Stimulated activated CD8-positive, alpha-beta memory T cell treated with anti-CD3 and anti-CD28 coated beads, Interleukin-15, amount 100 ng/mL, for 24 hours (primary cell): Measurements from ENCODE around the gene ZNF334.

Experiments
- DNase-seq: peaks from one replicate; pipeline ENCODE4 v3.0.0-alpha.2; 2020; ENCODE audit warnings: low read depth

ZNF334 gene

GRCh38 chr20:46512943-46513844 lies at the start of gene ZNF334:
ZNF334 (minus strand) TSS chr20:46513559; CDS start chr20:46512102, 1,457 bp downstream.
- peak; percentile 13 for DNase-seq

GRCh38 chr20:46562373-46563169 lies 49.2 kb upstream of the ZNF334 start:
- peak; percentile 29 for DNase-seq

DNA sequence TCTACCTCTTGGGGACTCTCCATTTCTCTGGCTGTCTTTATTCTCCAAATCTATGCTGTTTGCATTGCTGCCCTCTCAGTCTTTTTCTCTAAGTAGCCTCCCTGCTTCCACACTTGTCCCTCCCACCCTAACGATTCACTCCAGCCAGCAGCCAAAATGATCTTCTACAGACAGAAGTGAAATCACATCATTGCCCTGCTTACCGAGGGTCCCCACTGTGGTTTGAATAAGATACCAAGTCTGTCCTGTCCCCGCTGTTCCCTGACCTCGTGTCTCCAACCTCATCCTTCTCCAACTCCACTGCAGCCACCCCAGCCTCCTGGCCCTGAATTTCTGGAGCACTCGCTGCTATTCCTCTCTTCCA lies 48.6 kb upstream of the ZNF334 start:
- no peak for DNase-seq

DNA sequence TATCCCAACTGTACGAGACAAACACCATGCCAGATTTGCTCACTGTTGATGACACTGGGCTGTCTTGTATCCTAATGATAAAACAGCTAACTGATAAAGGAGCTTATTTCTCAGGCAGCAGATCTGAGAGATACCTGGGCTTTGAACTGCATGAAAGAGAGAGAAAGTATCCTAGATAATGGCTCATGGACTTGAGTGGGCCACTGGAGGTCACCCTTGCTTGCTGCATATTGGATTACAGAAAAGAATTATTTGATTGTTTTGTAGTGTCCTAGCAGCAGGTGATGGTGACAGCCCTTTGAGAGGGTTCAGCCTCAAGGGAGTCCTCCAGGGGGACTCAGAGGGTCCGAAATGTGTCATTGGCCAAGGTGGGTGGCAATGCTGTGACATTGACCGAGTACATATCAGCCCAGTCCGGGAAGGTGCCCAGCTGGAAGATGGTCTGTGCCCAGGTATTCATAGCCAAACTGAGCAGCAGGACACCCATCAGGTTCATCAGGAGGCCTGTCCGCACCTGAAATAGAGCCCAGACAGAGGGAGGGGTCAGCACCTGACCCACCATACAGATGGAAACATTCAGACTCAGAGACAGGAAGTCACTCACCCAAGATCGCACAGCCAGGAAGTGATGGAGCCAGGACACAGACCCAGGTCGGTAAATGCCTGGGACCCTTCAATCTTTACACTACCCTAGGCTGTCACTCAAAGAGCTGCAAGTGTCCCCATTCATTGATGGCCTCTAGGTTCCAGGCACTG lies 46.5 kb upstream of the ZNF334 start:
- no peak for DNase-seq

- no peak for DNase-seq
Measured at GRCh38 chr20:46559001-46559400, 45.6 kb upstream of the ZNF334 start.

DNA sequence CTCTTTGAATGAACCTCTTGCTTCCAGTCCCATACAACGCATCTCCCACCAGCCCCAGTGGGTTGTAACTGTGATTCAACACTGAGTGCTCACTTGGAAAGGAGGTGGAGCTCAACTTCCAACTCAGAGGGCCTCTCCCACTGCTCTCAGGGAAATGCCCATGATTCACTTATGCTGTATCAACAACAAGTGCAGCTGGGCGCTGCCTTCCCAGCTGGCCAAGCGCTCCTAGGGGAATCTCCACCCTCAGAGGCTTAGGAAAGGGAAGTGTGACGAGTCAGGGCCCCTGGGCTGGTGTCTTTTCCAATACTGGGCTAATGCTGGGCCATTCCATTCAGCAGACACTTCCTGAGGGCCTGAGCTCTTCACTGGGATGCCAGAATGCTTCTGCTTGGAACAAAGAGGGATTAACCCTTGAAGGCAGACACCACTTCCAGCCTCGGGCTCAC lies 45.2 kb upstream of the ZNF334 start:
- no peak for DNase-seq

- DNase-seq = no peak
Measured at GRCh38 chr20:46557231-46557956, 44.0 kb upstream of the ZNF334 start.

GRCh38 chr20:46555370-46555956 lies 42.1 kb upstream of the ZNF334 start:
- DNase-seq = no peak

- no peak for DNase-seq
Measured at GRCh38 chr20:46554828-46555227, 41.5 kb upstream of the ZNF334 start.

DNA sequence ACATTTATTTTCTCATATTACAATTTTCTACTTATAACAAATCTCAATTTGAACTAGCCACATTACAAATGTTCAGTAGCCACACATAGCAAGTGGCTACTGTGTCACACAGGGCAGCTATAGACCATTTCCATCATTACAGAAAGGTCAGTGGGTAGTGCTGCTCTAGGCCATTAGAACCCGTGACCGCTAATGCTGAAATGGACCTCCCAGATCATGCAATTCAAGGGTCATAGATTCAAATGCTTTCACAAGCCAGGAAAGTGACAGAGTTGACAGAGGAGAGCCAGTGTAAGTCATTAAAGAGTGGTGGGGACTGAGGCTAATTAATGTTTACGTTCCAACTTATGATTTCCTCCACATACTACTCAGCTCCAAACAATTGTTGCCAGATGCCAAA lies 40.6 kb upstream of the ZNF334 start:
- no peak for DNase-seq

DNA sequence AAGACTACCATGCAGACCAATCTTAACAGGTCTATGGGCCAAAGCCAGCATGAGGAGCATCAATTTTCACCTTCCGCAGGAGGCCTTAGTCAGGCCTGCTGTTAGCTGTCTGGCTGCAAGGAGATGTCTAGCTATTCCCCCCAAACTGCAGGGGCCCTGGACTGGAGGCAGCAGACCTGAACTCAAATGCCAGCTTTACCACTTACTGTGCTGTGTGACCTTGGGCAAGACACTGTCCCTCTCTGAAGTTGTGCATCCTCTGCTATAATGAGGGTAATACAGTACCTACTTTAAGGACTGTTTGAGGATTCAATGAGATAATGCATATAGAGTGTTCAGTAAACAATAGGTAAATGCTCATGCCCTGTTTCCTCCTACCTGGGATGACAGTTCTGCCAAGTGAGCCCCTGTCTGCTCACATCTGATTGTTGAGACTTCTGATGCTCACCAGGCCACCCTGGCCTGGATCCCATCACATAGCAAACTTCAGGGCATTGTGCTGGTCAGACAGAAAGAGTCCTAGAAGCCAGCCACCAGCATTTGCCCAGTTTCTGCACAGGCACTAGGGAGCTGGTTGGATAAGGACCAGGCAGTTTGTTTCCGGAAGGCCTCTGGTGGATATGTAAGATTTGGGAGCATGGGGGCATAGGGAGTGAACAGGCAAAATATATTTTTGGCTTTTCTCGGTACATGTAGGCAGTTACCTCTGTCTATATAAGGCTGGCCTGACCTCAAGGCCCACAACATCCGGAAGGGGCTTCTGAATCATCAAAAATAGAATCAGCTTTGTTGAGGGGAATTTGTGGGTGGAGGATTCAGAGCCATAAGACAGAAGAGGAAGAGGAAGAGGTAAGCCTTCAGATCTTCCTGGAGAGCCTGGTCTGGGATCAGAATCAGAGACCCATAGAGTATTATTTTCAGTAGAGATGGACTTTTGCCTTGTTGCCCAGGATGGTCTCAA lies 39.4 kb upstream of the ZNF334 start:
- no peak for DNase-seq

DNA sequence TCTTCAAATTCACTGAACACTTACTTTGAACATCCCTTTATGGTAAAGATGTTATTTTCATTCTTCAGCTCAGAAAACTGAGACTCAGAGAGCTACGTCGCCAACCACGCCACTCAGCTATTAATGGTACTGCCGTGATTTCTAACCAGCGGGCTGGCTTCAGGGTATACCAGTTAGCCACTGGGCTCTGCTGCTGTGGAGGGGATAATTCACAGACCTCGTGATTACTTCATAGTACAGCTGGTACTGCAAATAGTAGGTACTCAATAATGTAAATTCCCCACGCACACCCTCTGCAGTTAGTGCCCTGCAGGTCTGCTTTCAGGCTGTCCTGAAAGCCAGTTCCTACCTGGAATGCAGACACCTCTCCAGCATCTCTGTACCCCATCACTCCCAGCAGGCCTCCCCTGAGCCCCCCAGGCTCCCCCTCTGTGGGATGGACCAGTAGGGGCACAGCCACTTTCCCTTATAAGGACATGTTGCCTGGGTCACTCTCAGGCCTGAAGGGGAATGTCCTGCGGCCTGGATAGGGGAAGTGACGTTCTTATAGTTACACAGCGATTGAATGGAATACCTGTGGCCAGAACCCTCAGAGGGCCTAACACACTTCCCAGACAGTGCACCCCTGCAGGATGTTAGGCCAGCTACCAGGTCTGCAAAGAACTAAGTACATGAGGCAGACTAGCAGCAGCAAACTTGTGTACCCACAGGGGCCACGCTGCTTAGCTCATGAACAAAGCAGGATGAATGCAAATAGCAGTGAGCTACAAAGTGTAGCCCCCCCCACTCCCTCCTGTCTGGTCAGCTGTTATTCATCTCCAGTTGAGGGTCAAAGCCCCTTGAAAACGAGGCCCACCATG lies 38.4 kb upstream of the ZNF334 start:
- DNase-seq = no peak

DNA sequence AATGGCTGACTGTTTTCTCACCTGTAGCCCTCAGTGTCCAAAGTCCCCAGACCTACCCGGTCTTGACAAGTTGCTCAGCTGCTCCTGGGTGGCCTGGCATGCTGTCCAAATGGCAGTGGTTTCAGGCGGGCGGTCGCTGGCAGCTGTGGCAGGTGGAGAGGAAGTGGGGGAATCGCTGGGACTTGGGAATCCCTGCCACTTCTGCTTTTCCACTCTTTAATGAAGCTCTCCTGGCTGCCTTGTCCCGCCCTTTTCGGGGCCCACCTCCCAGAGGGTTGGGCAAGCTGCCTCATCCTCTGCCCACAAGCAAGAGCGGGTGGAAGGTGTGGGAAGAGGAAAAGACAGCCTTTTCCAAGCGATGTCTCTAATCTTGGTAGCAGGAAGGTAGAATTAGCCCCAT lies 37.1 kb upstream of the ZNF334 start, which contains the start of gene OCSTAMP:
Gene OCSTAMP (minus strand): TSS at position 194 of the 400 bp plus-strand sequence. CDS start 94 bp downstream, at position 100.
- DNase-seq = no peak

GRCh38 chr20:46549188-46549972 lies 36.0 kb upstream of the ZNF334 start:
- DNase-seq = no peak

GRCh38 chr20:46548688-46549087 lies 35.3 kb upstream of the ZNF334 start:
- no peak for DNase-seq

GRCh38 chr20:46547995-46548394 lies 34.6 kb upstream of the ZNF334 start:
- DNase-seq = no peak

- DNase-seq = no peak
Measured at GRCh38 chr20:46546936-46547335, 33.6 kb upstream of the ZNF334 start.

- no peak for DNase-seq
Measured at GRCh38 chr20:46546298-46546697, 32.9 kb upstream of the ZNF334 start.
